Keratinocyte (primary cell): ENCODE measurements around the gene CCDC85C.

Experiments used
- CTCF ChIP-seq, 3 experiments: IDR thresholded peaks in 1 of 3; conservative IDR thresholded peaks in 1 of 3; optimal IDR thresholded peaks in 1 of 3; 2 replicates in 2 of 3; 3 replicates in 1 of 3; pipeline versions ENCODE3 to v1.5.1; 2011; ENCODE audit warnings: low read length in 3 of 3, mild to moderate bottlenecking in 3 of 3, moderate library complexity in 2 of 3, control low read depth in 1 of 3, inconsistent platforms in 1 of 3; ENCODE audit not compliant: insufficient read depth in 2 of 3; ENCODE audit errors: extremely low read depth in 1 of 3
- EZH2 ChIP-seq: IDR thresholded peaks from one replicate; pipeline ENCODE4 v1.6.1; 2012; ENCODE audit warnings: inconsistent platforms, mild to moderate bottlenecking, low read length, moderate library complexity

- no peak for TF ChIP-seq CTCF (optimal IDR thresholded peaks at IDR 0.05 in 1 of 3, IDR thresholded peaks at IDR 0.05 in 1 of 3, conservative IDR thresholded peaks at IDR 0.05 in 1 of 3; ENCODE audit: extremely low read depth in 1 of 3, insufficient read depth in 2 of 3, low read length in 3 of 3)
- no peak for TF ChIP-seq EZH2
These were observed 90.0 kb downstream of the CCDC85C start for GRCh38 chr14:99513946-99514551.
